Left ventricle myocardium inferior (tissue), 1 donor: ENCODE results near the gene MYLK2. TPM values are rescaled to one million over a fixed set of nuclear protein-coding genes. Genes with fewer than 3 reads are reported as not detected.
"Not testable (repeated sequence)": the region's sequence is repeated elsewhere in the genome, so short reads cannot be mapped to it uniquely, and the experiment has no call there.

Experiments used
- DNase-seq: peaks from one replicate; pipeline ENCODE4 v3.0.0-alpha.2; 2020
- H3K27ac ChIP-seq: fragments of 200-600 bp; replicated peaks from 2 replicates; pipeline ENCODE4 v1.8.0; 2021
- H3K27me3 ChIP-seq: fragments of 200-600 bp; 2 replicates; pipeline ENCODE4 v1.8.0; 2021; ENCODE audit warnings: low read depth
- H3K36me3 ChIP-seq: fragments of 200-600 bp; 2 replicates; pipeline ENCODE4 v1.8.0; 2021
- H3K4me1 ChIP-seq: fragments of 200-600 bp; 2 replicates; pipeline ENCODE4 v1.8.0; 2021
- H3K4me3 ChIP-seq: fragments of 200-600 bp; 2 replicates; pipeline ENCODE4 v1.8.0; 2021; ENCODE audit warnings: mild to moderate bottlenecking, moderate library complexity
- H3K9me3 ChIP-seq: fragments of 200-600 bp; replicated peaks from 2 replicates; pipeline ENCODE4 v1.8.0; 2021
- intact Hi-C: fragments of 100-400 bp; cut with micrococcal nuclease; formaldehyde crosslinking; loops from one replicate; pipeline ENCODE4 v1.11.0; 2022
- total RNA-seq: library from RNA; stranded (reverse); fragmentation: NEBNext Ultra II Directional; extraction: Animal tissue kit (Norgen Biotek cat#: 25700); gene quantifications from one replicate; pipeline ENCODE4 v1.2.1, GENCODE V29; 2021
- TF ChIP-seq, protein P1 (sequence below): fragments of 200-600 bp; IDR thresholded peaks from 2 replicates; pipeline ENCODE4 v1.8.0; 2021; ENCODE audit warnings: antibody characterized with exemption, mild to moderate bottlenecking, borderline replicate concordance
- donor health status: DM: no; HTN: yes; CAD: no; lungs with severe emphysema.

The MYLK2 gene
- total RNA-seq, 1 donor from 2014 or later: 0.25 TPM

DNA sequence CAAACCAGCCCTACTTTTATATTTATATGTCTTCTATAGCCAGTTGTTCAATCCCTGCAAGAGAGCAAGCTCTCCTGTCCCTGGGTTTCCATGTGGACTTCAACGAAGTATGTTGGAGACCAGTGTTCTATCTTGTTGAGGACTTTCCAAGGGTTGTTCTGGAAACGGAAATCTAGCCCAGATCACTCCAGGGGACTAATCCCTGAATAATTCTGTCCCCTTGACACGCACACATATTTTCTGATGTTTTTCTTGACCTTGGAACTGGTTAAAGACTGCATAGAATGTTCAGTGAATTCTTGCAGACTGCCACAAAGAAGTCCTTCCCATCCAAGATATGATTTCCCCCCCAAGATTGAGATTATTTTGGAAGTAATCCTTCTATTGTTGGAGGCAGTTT is 9.5 kb upstream of the MYLK2 start:
- no peak overlapping the region for H3K27ac ChIP-seq
- no peak for DNase-seq
- H3K4me1 ChIP-seq: peaks cover 45% of the 10 kb centered on the region

DNA sequence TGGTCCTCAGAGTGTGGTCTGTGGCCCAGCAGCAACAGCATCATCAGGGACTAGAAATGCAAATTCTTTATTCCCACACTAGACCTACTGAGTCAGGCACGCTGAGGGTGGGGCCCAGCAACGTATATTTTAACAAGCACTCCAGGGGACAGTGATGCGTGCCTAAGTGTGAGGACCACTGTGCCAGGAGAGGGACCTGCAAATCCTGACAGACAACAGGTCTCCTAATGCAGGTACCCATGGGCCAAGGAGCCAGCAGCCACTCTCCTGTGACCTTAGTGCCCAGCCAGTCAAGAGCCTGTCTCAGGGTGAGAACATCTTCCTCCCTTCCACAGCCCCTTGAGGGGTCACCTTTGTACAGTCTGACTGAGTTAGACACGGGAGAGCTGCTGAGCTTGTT is 8.0 kb upstream of the MYLK2 start:
- H3K9me3 ChIP-seq: no peaks in the 10 kb centered on the region
- intact Hi-C loops: no loop called here
- H3K36me3 ChIP-seq: no peaks in the 10 kb centered on the region
- TF ChIP-seq, protein P1, sequence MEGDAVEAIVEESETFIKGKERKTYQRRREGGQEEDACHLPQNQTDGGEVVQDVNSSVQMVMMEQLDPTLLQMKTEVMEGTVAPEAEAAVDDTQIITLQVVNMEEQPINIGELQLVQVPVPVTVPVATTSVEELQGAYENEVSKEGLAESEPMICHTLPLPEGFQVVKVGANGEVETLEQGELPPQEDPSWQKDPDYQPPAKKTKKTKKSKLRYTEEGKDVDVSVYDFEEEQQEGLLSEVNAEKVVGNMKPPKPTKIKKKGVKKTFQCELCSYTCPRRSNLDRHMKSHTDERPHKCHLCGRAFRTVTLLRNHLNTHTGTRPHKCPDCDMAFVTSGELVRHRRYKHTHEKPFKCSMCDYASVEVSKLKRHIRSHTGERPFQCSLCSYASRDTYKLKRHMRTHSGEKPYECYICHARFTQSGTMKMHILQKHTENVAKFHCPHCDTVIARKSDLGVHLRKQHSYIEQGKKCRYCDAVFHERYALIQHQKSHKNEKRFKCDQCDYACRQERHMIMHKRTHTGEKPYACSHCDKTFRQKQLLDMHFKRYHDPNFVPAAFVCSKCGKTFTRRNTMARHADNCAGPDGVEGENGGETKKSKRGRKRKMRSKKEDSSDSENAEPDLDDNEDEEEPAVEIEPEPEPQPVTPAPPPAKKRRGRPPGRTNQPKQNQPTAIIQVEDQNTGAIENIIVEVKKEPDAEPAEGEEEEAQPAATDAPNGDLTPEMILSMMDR: no peak
- H3K4me1 ChIP-seq: peaks cover 60% of the 10 kb centered on the region
- peak overlapping the region; percentile 88 for H3K27ac ChIP-seq
- no peak overlapping the region for H3K4me3 ChIP-seq
- no peaks in the 10 kb centered on the region for H3K27me3 ChIP-seq
- no peak for DNase-seq

More for the DNA sequence above, 9.5 kb upstream of the MYLK2 start:
- no peaks in the 10 kb centered on the region for H3K36me3 ChIP-seq
- H3K27me3 ChIP-seq: no peaks in the 10 kb centered on the region
- intact Hi-C loops: no loop called here
- no peaks in the 10 kb centered on the region for H3K9me3 ChIP-seq
- no peak overlapping the region for H3K4me3 ChIP-seq
- TF ChIP-seq, protein P1: no peak

DNA sequence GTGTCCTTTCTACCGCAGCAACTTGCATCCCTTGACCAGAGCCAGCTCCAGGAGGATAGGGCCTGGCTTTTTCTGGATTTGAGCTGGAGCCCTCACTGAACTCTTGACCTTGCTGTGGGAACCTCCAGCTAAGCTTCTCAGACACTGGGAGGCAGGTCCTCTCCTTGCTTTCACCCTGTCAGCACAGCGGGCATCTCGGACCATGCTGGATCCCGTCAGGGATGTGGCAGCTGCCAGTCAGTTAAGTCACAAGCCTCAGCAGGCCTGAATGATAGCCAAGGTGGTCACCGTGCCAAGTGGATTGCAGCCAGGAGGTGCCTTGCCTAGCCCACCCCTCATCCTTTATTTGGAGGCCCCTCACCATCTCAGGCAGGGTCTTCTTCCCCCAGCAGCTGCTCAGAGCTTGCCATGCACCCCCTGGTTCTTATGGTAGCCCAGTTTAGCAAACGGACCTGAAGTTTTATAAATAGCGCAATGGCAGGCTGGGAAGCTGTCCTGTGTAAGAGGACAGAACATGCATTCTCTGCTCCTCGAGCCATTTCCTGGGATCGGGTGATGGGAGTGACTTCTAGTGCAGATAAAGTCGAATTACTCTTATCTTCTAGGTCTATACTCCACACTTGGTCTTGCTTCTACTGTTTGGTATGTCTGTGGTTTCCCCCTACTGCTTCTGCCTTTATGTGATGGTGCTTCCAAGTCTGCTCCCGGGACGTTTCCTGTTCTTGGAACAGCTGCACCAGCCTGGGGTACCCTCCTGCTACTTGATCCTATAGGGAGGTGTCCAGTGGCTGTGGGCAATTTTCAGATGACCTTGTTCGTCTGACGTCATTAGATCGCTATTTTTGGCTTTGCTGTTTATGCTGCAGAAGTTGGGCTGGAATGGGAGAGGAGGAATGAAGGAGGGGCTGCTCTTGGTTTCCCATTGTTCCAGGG is 7.1 kb upstream of the MYLK2 start:
- peak overlapping the region; percentile 40 for H3K4me3 ChIP-seq
- intact Hi-C loops: no loop called here
- H3K36me3 ChIP-seq: no peaks in the 10 kb centered on the region
- DNase-seq: peak; percentile 39
- no peaks in the 10 kb centered on the region for H3K9me3 ChIP-seq
- H3K4me1 ChIP-seq: peaks cover 57% of the 10 kb centered on the region
- peak overlapping the region; percentile 88 for H3K27ac ChIP-seq
- H3K27me3 ChIP-seq: no peaks in the 10 kb centered on the region
- TF ChIP-seq, protein P1: no peak

DNA sequence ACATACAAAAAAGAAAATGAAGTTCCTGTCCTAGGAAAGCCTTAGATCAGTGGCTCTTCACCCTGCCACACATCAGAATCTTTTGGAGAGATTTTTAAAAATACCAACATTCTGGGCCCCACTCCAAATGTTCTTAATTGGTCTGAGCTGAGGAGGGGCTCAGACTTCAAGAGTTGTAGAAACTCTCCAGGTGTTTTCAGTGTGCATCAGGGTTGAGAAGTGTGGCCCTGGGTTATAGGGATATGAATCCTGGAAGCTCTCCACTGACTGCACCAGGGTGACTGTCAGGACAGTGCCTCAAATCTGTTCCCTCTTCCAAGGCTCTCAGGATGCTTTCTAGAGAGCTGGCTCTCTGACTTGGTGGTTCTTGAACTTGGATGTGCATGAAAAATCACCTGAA is 5.5 kb upstream of the MYLK2 start:
- Histone ChIP-seq H3K9me3 (no peaks in the 10 kb centered on the region), H3K4me1 (peaks cover 56% of the 10 kb centered on the region), H3K27me3 (no peaks in the 10 kb centered on the region), H3K4me3 (no peak overlapping the region), H3K27ac (peak overlapping the region; percentile 88), H3K36me3 (no peaks in the 10 kb centered on the region)
- intact Hi-C loops: no loop called here
- no peak for DNase-seq
- TF ChIP-seq, protein P1: no peak

DNA sequence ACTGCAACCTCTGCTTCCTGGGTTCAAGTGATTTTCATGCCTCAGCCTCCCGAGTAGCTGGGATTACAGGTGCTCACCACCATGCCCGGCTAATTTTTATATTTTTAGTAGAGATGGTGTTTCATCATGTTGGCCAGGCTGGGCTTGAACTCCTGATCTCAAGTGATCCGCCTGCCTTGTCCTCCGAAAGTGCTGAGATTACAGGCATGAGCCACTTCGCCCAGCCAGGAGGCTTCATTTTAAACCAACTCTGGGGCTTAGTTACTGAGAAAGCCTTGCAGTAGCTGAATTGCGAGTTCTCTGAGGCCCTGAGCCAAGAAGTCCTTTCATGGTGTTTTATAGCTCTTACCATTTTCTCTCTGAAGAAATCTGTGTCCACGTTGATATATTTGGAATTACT is 5.0 kb upstream of the MYLK2 start:
- H3K36me3 ChIP-seq, intact Hi-C loops, DNase-seq, H3K4me3 ChIP-seq, H3K27me3 ChIP-seq, H3K9me3 ChIP-seq: not testable (repeated sequence)
- Histone ChIP-seq H3K27ac (peak overlapping the region; percentile 88), H3K4me1 (peaks cover 62% of the 10 kb centered on the region)
